HG03039 (cell line): ENCODE measurements around the gene NREP.

Source experiments
- ATAC-seq: cut with Tn5 transposase; IDR thresholded peaks from one replicate; pipeline ENCODE4 v1.9.1; 2021; ENCODE audit warnings: mild to moderate bottlenecking, moderate library complexity; ENCODE audit not compliant: unreplicated experiment

NREP gene

GRCh38 chr5:111756581-111757354 is at the start of gene NREP:
Gene NREP, minus strand, starts transcription at chr5:111757194. Its CDS starts 1,422 bp downstream, at chr5:111755772.
- peak; percentile 4 for ATAC-seq

- no peak for ATAC-seq
These were observed 49.8 kb upstream of the NREP start for GRCh38 chr5:111806753-111807152.

GRCh38 chr5:111806156-111806555 is 49.2 kb upstream of the NREP start:
- no peak for ATAC-seq

- no peak for ATAC-seq
These were observed 48.1 kb upstream of the NREP start for GRCh38 chr5:111805071-111805470.

GRCh38 chr5:111800351-111800750 is 43.4 kb upstream of the NREP start:
- no peak for ATAC-seq

GRCh38 chr5:111795142-111795541 is 38.1 kb upstream of the NREP start:
- no peak for ATAC-seq

GRCh38 chr5:111792471-111793058 is 35.6 kb upstream of the NREP start:
- no peak for ATAC-seq

- ATAC-seq, result no peak
These were observed 33.3 kb upstream of the NREP start for GRCh38 chr5:111790295-111790694.

- ATAC-seq, result no peak
These were observed 30.0 kb upstream of the NREP start for GRCh38 chr5:111787006-111787405.

- ATAC-seq, result no peak
These were observed 27.6 kb upstream of the NREP start for GRCh38 chr5:111784491-111785181.

- no peak for ATAC-seq
These were observed 26.5 kb upstream of the NREP start for GRCh38 chr5:111783537-111783936.

GRCh38 chr5:111782216-111782615 is 25.2 kb upstream of the NREP start:
- no peak for ATAC-seq

- no peak for ATAC-seq
These were observed 24.2 kb upstream of the NREP start for GRCh38 chr5:111781200-111781599.

GRCh38 chr5:111779922-111780292 is 22.9 kb upstream of the NREP start:
- no peak for ATAC-seq

- ATAC-seq, result no peak
These were observed 22.4 kb upstream of the NREP start for GRCh38 chr5:111779260-111779921.

- no peak for ATAC-seq
These were observed 20.2 kb upstream of the NREP start for GRCh38 chr5:111776913-111777781.

- no peak for ATAC-seq
These were observed 18.2 kb upstream of the NREP start for GRCh38 chr5:111775224-111775623.

- ATAC-seq, result no peak
These were observed 17.5 kb upstream of the NREP start for GRCh38 chr5:111774525-111774924.

GRCh38 chr5:111772456-111773122 is 15.6 kb upstream of the NREP start:
- ATAC-seq, result no peak

- ATAC-seq, result no peak
These were observed 12.5 kb upstream of the NREP start for GRCh38 chr5:111769541-111769940.
